Gastrocnemius medialis (tissue), 4 donors: ENCODE data around the gene MYO7A. TPM values are rescaled to one million over a fixed set of nuclear protein-coding genes. Genes with fewer than 3 reads are reported as not detected.

Experiments
- ATAC-seq, 2 donors: fragments of 150-250 bp; one replicate each; pipeline ENCODE4 v1.9.1; 2016
- DNase-seq, 2 donors: peaks; one replicate each; pipeline ENCODE4 v3.0.0-alpha.2; 2019
- H3K27ac ChIP-seq, 4 donors: fragments of 200-600 bp; sonication (generic); 1 replicate in 1 of 4; 2 replicates in 3 of 4; pipeline ENCODE4 v1.5.1; 2016 to 2018; ENCODE audit warnings: mild to moderate bottlenecking in 2 of 4, moderate library complexity in 1 of 4
- H3K27me3 ChIP-seq, 3 donors: fragments of 200-600 bp; sonication (generic) in 2 of 3; 1 replicate in 1 of 3; 2 replicates in 2 of 3; pipeline versions ENCODE4 v1.5.1 to v1.6.0; 2016 to 2019; ENCODE audit warnings: mild to moderate bottlenecking in 1 of 3, moderate library complexity in 1 of 3
- H3K36me3 ChIP-seq, 2 donors: fragments of 200-600 bp; sonication (generic) in 1 of 2; one replicate each; pipeline ENCODE4 v1.5.1; 2017 to 2018
- H3K4me1 ChIP-seq, 2 donors: fragments of 200-600 bp; sonication (generic) in 1 of 2; one replicate each; pipeline ENCODE4 v1.5.1; 2016 to 2017; ENCODE audit warnings: mild to moderate bottlenecking in 2 of 2
- H3K4me3 ChIP-seq, 4 donors: fragments of 200-600 bp; sonication (generic) in 3 of 4; 1 replicate in 1 of 4; 2 replicates in 3 of 4; pipeline ENCODE4 v1.5.1; 2016 to 2019; ENCODE audit warnings: mild to moderate bottlenecking in 2 of 4
- H3K9me3 ChIP-seq, 3 donors: fragments of 200-600 bp; sonication (generic) in 2 of 3; 1 replicate in 1 of 3; 2 replicates in 2 of 3; pipeline ENCODE4 v1.5.1; 2016 to 2019
- CTCF ChIP-seq, 5 experiments: fragments of 450-650 bp in 3 of 5; fragments of 200-600 bp in 2 of 5; sonication (generic) in 2 of 5; IDR thresholded peaks in 4 of 5; conservative IDR thresholded peaks in 1 of 5; 1 replicate in 4 of 5; 2 replicates in 1 of 5; pipeline ENCODE4 v1.5.1; 2016 to 2019; ENCODE audit warnings: antibody characterized with exemption in 5 of 5, mild to moderate bottlenecking in 3 of 5, moderate library complexity in 3 of 5
- POLR2A ChIP-seq, 2 donors: fragments of 450-650 bp; IDR thresholded peaks; one replicate each; pipeline ENCODE4 v1.6.1; 2017; ENCODE audit warnings: antibody characterized with exemption in 2 of 2, mild to moderate bottlenecking in 2 of 2, moderate library complexity in 2 of 2
- in situ Hi-C, 4 donors: fragments of 200-750 bp; cut with MboI; loops; one replicate each; pipeline versions ENCODE4 v1.15.0 to v1.8.0; 2017; ENCODE audit warnings: low sequenced_read_pairs in 4 of 4
- intact Hi-C: fragments of 100-400 bp; cut with DNase I; formaldehyde crosslinking; loops from one replicate; pipeline ENCODE4 v1.15.1; 2023; ENCODE audit warnings: low total_unique reads
- total RNA-seq, 4 donors: library from RNA; depleted of rRNA; stranded (reverse); fragments of >200 nt; gene quantifications; one replicate each; pipeline versions ENCODE4 v1.1.0 to v1.2.3, GENCODE V29; 2016

Gene MYO7A
- total RNA-seq, 4 donors from 2014 or later, result 1.6 to 3.5 (median 2.1) TPM

- DNase-seq, result no peak
- in situ Hi-C loops, result no loop called here
- no peak overlapping the region for H3K4me3 ChIP-seq
- H3K4me1 ChIP-seq, result peaks cover 3 to 7% of the 10 kb centered on the region in 2 donors
- no peaks in the 10 kb centered on the region for H3K9me3 ChIP-seq
- no peak for ATAC-seq
- no peaks in the 10 kb centered on the region for H3K36me3 ChIP-seq
- TF ChIP-seq POLR2A (IDR thresholded peaks at IDR 0.05) (no peak), CTCF (IDR thresholded peaks at IDR 0.05 in 4 of 5, conservative IDR thresholded peaks at IDR 0.05 in 1 of 5) (no peak)
- intact Hi-C loops, result no loop called here
- H3K27ac ChIP-seq, result no peak overlapping the region
- H3K27me3 ChIP-seq, result no peaks in the 10 kb centered on the region
These were observed 12.1 kb upstream of the MYO7A start for GRCh38 chr11:77115956-77116355.

DNA sequence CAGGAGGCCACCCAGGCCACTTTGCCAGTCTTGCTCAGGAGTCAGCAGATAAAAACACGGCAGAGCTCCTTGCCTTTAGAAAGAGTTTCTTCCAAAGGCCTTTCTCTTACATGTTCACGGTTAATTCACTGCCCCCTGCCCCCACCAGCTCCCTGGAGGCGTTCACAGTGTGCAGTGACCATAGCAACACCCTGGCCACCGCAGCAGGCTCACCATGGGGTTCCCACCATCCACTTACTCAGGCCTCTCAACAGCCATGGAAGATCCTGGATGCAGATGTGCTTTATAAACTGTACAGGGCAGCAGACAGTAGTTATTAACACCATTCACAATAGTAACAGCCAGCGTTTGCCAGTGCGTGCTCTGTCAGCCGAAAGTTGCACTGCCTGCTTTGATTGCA, 10.6 kb upstream of the MYO7A start:
- in situ Hi-C loops, result no loop called here
- H3K4me3 ChIP-seq, result no peak overlapping the region
- DNase-seq (no peak), ATAC-seq (no peak)
- no peaks in the 10 kb centered on the region for H3K36me3 ChIP-seq
- intact Hi-C loops, result no loop called here
- no peak overlapping the region for H3K27ac ChIP-seq
- no peaks in the 10 kb centered on the region for H3K27me3 ChIP-seq
- H3K4me1 ChIP-seq, result peaks cover 3 to 7% of the 10 kb centered on the region in 2 donors
- H3K9me3 ChIP-seq, result no peaks in the 10 kb centered on the region
- no peak for TF ChIP-seq POLR2A (IDR thresholded peaks at IDR 0.05)
- no peak for TF ChIP-seq CTCF (IDR thresholded peaks at IDR 0.05 in 4 of 5, conservative IDR thresholded peaks at IDR 0.05 in 1 of 5)

DNA sequence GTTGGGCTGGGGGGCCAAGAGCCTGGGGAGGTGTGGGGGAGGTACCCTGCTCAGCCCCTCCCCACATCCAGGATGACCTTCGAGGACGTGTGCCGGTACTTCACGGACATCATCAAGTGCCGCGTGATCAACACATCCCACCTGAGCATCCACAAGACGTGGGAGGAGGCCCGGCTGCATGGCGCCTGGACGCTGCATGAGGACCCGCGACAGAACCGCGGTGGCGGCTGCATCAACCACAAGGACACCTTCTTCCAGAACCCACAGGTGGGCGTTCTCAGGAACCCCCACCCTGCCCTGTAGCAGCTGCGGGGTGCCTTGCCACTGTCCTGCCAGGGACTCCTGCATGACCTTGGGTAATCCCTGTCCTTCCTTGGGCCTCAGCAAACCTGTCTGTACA, 10.0 kb upstream of the MYO7A start:
- no peak for DNase-seq
- intact Hi-C loops, result no loop called here
- H3K36me3 ChIP-seq, result no peaks in the 10 kb centered on the region

DNA sequence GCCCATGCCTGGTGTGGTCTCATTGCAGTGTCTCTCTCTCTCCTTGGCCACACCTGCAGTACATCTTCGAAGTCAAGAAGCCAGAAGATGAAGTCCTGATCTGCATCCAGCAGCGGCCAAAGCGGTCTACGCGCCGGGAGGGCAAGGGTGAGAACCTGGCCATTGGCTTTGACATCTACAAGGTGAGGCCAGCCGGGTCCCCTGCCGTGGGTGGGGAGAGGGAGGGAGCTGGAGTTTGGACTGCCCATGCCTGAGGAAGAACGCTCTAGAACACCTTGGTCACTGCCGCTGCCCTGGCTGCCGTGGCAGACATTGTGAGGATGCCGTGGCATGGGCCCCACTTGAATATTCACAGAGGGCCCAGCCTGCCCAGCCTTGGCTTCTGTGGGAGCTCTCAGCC, 9.1 kb upstream of the MYO7A start:
- H3K36me3 ChIP-seq, result no peaks in the 10 kb centered on the region
- peaks cover 3 to 7% of the 10 kb centered on the region in 2 donors for H3K4me1 ChIP-seq
- no peaks in the 10 kb centered on the region for H3K27me3 ChIP-seq
- no peaks in the 10 kb centered on the region for H3K9me3 ChIP-seq
- intact Hi-C loops, result no loop called here
- in situ Hi-C loops, result no loop called here
- H3K27ac ChIP-seq, result peak overlapping the region in 2 of 4 donors; percentile 76 to 85
- H3K4me3 ChIP-seq, result no peak overlapping the region
- no peak for ATAC-seq
- no peak for DNase-seq
- TF ChIP-seq POLR2A (IDR thresholded peaks at IDR 0.05), result no peak
- TF ChIP-seq CTCF (IDR thresholded peaks at IDR 0.05 in 4 of 5, conservative IDR thresholded peaks at IDR 0.05 in 1 of 5), result no peak

More for the DNA sequence above, 10.0 kb upstream of the MYO7A start:
- ATAC-seq, result no peak
- Histone ChIP-seq H3K9me3 (no peaks in the 10 kb centered on the region), H3K27ac (peak overlapping the region in 1 of 4 donors; percentile 85), H3K27me3 (no peaks in the 10 kb centered on the region), H3K4me3 (no peak overlapping the region), H3K4me1 (peaks cover 3 to 7% of the 10 kb centered on the region in 2 donors)
- in situ Hi-C loops, result no loop called here
- TF ChIP-seq POLR2A (IDR thresholded peaks at IDR 0.05) (no peak), CTCF (IDR thresholded peaks at IDR 0.05 in 4 of 5, conservative IDR thresholded peaks at IDR 0.05 in 1 of 5) (no peak)

DNA sequence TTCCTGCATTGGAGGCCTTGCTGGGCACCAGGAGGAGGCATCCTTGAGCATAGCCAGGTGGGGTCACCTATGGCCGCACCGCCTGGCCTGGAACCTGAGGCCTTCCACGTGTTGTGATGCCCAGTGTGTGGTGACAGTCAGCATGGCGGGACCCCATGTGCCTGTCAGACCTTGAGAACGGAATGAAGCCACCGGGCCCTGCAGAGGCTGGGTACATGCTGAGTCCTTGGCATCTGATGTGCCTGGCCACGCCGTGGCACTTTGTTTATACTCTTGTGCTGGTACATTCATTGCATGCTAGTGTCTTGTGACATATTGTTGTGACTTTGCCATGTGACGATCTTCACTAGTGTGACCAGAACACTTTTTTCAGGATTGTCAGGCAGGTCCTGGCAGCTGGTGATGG, 8.5 kb upstream of the MYO7A start:
- intact Hi-C loops, result no loop called here
- ATAC-seq (peak; percentile 80 to 87), DNase-seq (peak; percentile 64 to 66)
- Histone ChIP-seq H3K4me3 (no peak overlapping the region), H3K36me3 (no peaks in the 10 kb centered on the region), H3K4me1 (peaks cover 3 to 7% of the 10 kb centered on the region in 2 donors), H3K27me3 (no peaks in the 10 kb centered on the region), H3K27ac (peak overlapping the region in 2 of 4 donors; percentile 76 to 85), H3K9me3 (no peaks in the 10 kb centered on the region)
- no peak for TF ChIP-seq CTCF (IDR thresholded peaks at IDR 0.05 in 4 of 5, conservative IDR thresholded peaks at IDR 0.05 in 1 of 5)
- TF ChIP-seq POLR2A (IDR thresholded peaks at IDR 0.05), result no peak
- in situ Hi-C loops, result no loop called here
